ENCODE results near the gene ADGRG7.
A peak's percentile ranks its signal among the peaks of the same experiment; 100 is the strongest.

- TF ChIP-seq POLR2AphosphoS5 (IDR thresholded peaks at IDR 0.05; ENCODE audit: low read depth, low read length) (0 out of 2 replicates have a peak, but pooled peaks have one; percentile 29), POLR2A (IDR thresholded peaks at IDR 0.05; ENCODE audit: low read depth, low read length) (peak; percentile 47; the same call in 1 of the 2 replicates), TAF1 (IDR thresholded peaks at IDR 0.05; ENCODE audit: low read depth, low read length) (peak; percentile 30; the same call in 1 of the 2 replicates), SPI1 (IDR thresholded peaks at IDR 0.05; ENCODE audit: low read depth, low read length) (peak; percentile 93), POU2F2 (IDR thresholded peaks at IDR 0.05; ENCODE audit: low read depth, low read length) (no peak; the same call in 1 of the 2 replicates), PAX5 (IDR thresholded peaks at IDR 0.05; ENCODE audit: insufficient read depth, low read length, severe bottlenecking) (no peak)
Observed at GRCh38 chr3:100708989-100709841, 99.8 kb downstream of the ADGRG7 start, which contains the start of gene TFG.
